WTC11 (cell line): Measurements from ENCODE around the gene PPP1R16B. TPM values are rescaled to one million over a fixed set of nuclear protein-coding genes. Genes with fewer than 3 reads are reported as not detected.

Source experiments
- ATAC-seq: fragments of 200-7000 bp; cut with Tn5 transposase; 2 replicates; pipeline ENCODE4 v1.10.0; 2021; ENCODE audit warnings: mild to moderate bottlenecking, moderate library complexity
- CTCF ChIA-PET: fragments of 300-600 bp; sonication (Branson Sonifier 250); formaldehyde crosslinking; loops from one replicate; lab custom pipeline; 2021; ENCODE audit warnings: antibody characterized with exemption; lab: Charles Lee
- POLR2A ChIA-PET: fragments of 350-600 bp; sonication (Branson Sonifier 250); formaldehyde crosslinking; loops from one replicate; lab custom pipeline; 2021; ENCODE audit warnings: antibody characterized with exemption; lab: Charles Lee
- DNase-seq: peaks from one replicate; pipeline ENCODE4 v3.0.0; 2021; ENCODE audit warnings: low spot score
- H3K27ac Mint-ChIP-seq: 2 replicates; pipeline ENCODE4 v1.8.0; 2021; ENCODE audit warnings: mixed read lengths
- H3K27me3 Mint-ChIP-seq: 2 replicates; pipeline ENCODE4 v1.8.0; 2021; ENCODE audit warnings: low read depth, mild to moderate bottlenecking, moderate library complexity, mixed read lengths
- H3K36me3 Mint-ChIP-seq: 2 replicates; pipeline ENCODE4 v1.8.0; 2021; ENCODE audit warnings: mixed read lengths
- H3K4me1 Mint-ChIP-seq: 2 replicates; pipeline ENCODE4 v1.8.0; 2022; ENCODE audit warnings: mixed read lengths
- H3K4me3 Mint-ChIP-seq: 2 replicates; pipeline ENCODE4 v1.8.0; 2021; ENCODE audit warnings: mild to moderate bottlenecking, moderate library complexity, mixed read lengths
- H3K9me3 Mint-ChIP-seq: 2 replicates; pipeline ENCODE4 v1.8.0; 2021; ENCODE audit warnings: mixed read lengths
- ESRRA ChIP-seq: sonication (generic); formaldehyde crosslinking; IDR thresholded peaks from 2 replicates; pipeline ENCODE4 v1.8.1; 2022; ENCODE audit warnings: mild to moderate bottlenecking, missing genetic modification reagents, borderline replicate concordance
- FOXJ3 ChIP-seq: sonication (generic); formaldehyde crosslinking; IDR thresholded peaks from 2 replicates; pipeline ENCODE4 v1.9.0; 2021; ENCODE audit warnings: missing genetic modification reagents, mild to moderate bottlenecking, borderline replicate concordance
- GTF2I ChIP-seq: fragments of 250-450 bp; sonication (Bioruptor Pico); conservative IDR thresholded peaks from 2 replicates; pipeline ENCODE4 v1.4.0; 2021; ENCODE audit warnings: mild to moderate bottlenecking
- JAZF1 ChIP-seq: fragments of 250-450 bp; sonication (Bioruptor Pico); IDR thresholded peaks from 2 replicates; pipeline ENCODE4 v1.9.0; 2021; ENCODE audit warnings: moderate library complexity, mild to moderate bottlenecking, inconsistent platforms
- OVOL2 ChIP-seq: fragments of 250-450 bp; sonication (Bioruptor Pico); IDR thresholded peaks from 2 replicates; pipeline ENCODE4 v1.9.0; 2021; ENCODE audit warnings: mild to moderate bottlenecking, borderline replicate concordance
- SP1 ChIP-seq: sonication (generic); formaldehyde crosslinking; conservative IDR thresholded peaks from 2 replicates; pipeline ENCODE4 v1.8.1; 2022; ENCODE audit warnings: missing genetic modification reagents
- TCF7 ChIP-seq: sonication (generic); formaldehyde crosslinking; IDR thresholded peaks from 2 replicates; pipeline ENCODE4 v1.8.0; 2022; ENCODE audit warnings: mild to moderate bottlenecking, low read depth, missing genetic modification reagents, moderate library complexity
- ZNF232 ChIP-seq: sonication (generic); formaldehyde crosslinking; IDR thresholded peaks from 2 replicates; pipeline ENCODE4 v1.8.0; 2022; ENCODE audit warnings: mild to moderate bottlenecking, missing genetic modification reagents
- ZNF263 ChIP-seq: sonication (generic); formaldehyde crosslinking; IDR thresholded peaks from 2 replicates; pipeline ENCODE4 v1.8.1; 2022; ENCODE audit warnings: low read depth, mild to moderate bottlenecking, moderate library complexity, missing genetic modification reagents
- ZNF396 ChIP-seq: fragments of 250-450 bp; sonication (Bioruptor Pico); IDR thresholded peaks from 2 replicates; pipeline ENCODE4 v1.8.0; 2021; ENCODE audit warnings: mild to moderate bottlenecking, moderate library complexity, borderline replicate concordance
- total RNA-seq: library from RNA; stranded (reverse); gene quantifications from 3 replicates; pipeline ENCODE4 v1.2.3, GENCODE V29; 2021
- TF ChIP-seq, protein P1 (sequence below): fragments of 200-600 bp; IDR thresholded peaks from 2 replicates; pipeline ENCODE4 v1.8.0; 2022; ENCODE audit warnings: antibody characterized with exemption
- TF ChIP-seq, protein P2 (sequence below): fragments of 250-450 bp; sonication (Bioruptor Pico); IDR thresholded peaks from 2 replicates; pipeline ENCODE4 v1.9.0; 2021; ENCODE audit warnings: moderate library complexity, mild to moderate bottlenecking, inconsistent platforms, borderline replicate concordance
- TF ChIP-seq, protein P3 (sequence below): sonication (generic); formaldehyde crosslinking; IDR thresholded peaks from 2 replicates; pipeline ENCODE4 v1.8.0; 2023; ENCODE audit warnings: missing genetic modification reagents, mild to moderate bottlenecking, borderline replicate concordance
- TF ChIP-seq, protein P4 (sequence below): sonication (generic); formaldehyde crosslinking; IDR thresholded peaks from 2 replicates; pipeline ENCODE4 v1.8.1; 2023; ENCODE audit warnings: mild to moderate bottlenecking, missing genetic modification reagents, moderate library complexity
- TF ChIP-seq, protein P5 (sequence below): sonication (generic); formaldehyde crosslinking; IDR thresholded peaks from 2 replicates; pipeline ENCODE4 v1.8.1; 2022; ENCODE audit warnings: missing genetic modification reagents, borderline replicate concordance
- TF ChIP-seq, protein P6 (sequence below): sonication (generic); formaldehyde crosslinking; IDR thresholded peaks from 2 replicates; pipeline ENCODE4 v1.8.1; 2022; ENCODE audit warnings: mild to moderate bottlenecking, moderate library complexity, missing genetic modification reagents
- TF ChIP-seq, protein P7 (sequence below): sonication (generic); formaldehyde crosslinking; IDR thresholded peaks from 2 replicates; pipeline ENCODE4 v1.8.1; 2022; ENCODE audit warnings: mild to moderate bottlenecking, missing genetic modification reagents, moderate library complexity, borderline replicate concordance
- TF ChIP-seq, protein P8 (sequence below): sonication (generic); formaldehyde crosslinking; conservative IDR thresholded peaks from 2 replicates; pipeline ENCODE4 v1.8.1; 2023; ENCODE audit warnings: mild to moderate bottlenecking, low read depth, missing genetic modification reagents, moderate library complexity

Gene PPP1R16B
- total RNA-seq, 1 experiment from 2014 or later, result 12.0 TPM

DNA sequence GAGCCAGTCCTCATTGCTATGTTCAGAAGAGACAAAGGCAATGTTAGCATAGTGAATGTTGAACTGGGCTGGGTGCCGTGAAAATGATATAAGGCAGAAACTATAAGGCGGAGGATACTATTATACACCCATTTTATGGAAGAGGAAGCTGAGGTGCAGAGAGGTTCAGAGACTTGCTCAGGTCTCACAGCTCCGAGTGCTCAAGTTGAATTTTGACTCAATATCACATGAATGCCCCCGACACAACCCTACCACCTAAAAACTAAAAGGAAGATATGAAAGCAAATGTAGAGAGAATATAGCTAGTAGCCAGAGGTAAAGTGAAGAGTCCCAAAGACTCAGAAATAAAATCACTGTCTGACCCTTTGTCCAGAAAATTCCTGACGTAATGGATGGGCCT lies 56.7 kb downstream of the PPP1R16B start:
- TF ChIP-seq TCF7 (CRISPR knock-in tag), result no peak
- TF ChIP-seq SP1 (CRISPR knock-in tag), result no peak
- TF ChIP-seq GTF2I, result no peak
- TF ChIP-seq OVOL2 (CRISPR knock-in tag), result no peak
- TF ChIP-seq ESRRA, result no peak
- TF ChIP-seq, protein P1, sequence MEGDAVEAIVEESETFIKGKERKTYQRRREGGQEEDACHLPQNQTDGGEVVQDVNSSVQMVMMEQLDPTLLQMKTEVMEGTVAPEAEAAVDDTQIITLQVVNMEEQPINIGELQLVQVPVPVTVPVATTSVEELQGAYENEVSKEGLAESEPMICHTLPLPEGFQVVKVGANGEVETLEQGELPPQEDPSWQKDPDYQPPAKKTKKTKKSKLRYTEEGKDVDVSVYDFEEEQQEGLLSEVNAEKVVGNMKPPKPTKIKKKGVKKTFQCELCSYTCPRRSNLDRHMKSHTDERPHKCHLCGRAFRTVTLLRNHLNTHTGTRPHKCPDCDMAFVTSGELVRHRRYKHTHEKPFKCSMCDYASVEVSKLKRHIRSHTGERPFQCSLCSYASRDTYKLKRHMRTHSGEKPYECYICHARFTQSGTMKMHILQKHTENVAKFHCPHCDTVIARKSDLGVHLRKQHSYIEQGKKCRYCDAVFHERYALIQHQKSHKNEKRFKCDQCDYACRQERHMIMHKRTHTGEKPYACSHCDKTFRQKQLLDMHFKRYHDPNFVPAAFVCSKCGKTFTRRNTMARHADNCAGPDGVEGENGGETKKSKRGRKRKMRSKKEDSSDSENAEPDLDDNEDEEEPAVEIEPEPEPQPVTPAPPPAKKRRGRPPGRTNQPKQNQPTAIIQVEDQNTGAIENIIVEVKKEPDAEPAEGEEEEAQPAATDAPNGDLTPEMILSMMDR, result no peak
- TF ChIP-seq, protein P2, sequence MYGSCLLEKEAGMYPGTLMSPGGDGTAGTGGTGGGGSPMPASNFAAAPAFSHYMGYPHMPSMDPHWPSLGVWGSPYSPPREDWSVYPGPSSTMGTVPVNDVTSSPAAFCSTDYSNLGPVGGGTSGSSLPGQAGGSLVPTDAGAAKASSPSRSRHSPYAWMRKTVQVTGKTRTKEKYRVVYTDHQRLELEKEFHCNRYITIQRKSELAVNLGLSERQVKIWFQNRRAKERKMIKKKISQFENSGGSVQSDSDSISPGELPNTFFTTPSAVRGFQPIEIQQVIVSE, result no peak
- TF ChIP-seq, protein P3, sequence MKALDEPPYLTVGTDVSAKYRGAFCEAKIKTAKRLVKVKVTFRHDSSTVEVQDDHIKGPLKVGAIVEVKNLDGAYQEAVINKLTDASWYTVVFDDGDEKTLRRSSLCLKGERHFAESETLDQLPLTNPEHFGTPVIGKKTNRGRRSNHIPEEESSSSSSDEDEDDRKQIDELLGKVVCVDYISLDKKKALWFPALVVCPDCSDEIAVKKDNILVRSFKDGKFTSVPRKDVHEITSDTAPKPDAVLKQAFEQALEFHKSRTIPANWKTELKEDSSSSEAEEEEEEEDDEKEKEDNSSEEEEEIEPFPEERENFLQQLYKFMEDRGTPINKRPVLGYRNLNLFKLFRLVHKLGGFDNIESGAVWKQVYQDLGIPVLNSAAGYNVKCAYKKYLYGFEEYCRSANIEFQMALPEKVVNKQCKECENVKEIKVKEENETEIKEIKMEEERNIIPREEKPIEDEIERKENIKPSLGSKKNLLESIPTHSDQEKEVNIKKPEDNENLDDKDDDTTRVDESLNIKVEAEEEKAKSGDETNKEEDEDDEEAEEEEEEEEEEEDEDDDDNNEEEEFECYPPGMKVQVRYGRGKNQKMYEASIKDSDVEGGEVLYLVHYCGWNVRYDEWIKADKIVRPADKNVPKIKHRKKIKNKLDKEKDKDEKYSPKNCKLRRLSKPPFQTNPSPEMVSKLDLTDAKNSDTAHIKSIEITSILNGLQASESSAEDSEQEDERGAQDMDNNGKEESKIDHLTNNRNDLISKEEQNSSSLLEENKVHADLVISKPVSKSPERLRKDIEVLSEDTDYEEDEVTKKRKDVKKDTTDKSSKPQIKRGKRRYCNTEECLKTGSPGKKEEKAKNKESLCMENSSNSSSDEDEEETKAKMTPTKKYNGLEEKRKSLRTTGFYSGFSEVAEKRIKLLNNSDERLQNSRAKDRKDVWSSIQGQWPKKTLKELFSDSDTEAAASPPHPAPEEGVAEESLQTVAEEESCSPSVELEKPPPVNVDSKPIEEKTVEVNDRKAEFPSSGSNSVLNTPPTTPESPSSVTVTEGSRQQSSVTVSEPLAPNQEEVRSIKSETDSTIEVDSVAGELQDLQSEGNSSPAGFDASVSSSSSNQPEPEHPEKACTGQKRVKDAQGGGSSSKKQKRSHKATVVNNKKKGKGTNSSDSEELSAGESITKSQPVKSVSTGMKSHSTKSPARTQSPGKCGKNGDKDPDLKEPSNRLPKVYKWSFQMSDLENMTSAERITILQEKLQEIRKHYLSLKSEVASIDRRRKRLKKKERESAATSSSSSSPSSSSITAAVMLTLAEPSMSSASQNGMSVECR (CRISPR knock-in tag), result no peak
- no peak for TF ChIP-seq JAZF1
- no peak for TF ChIP-seq FOXJ3 (CRISPR knock-in tag)
- TF ChIP-seq, protein P4, sequence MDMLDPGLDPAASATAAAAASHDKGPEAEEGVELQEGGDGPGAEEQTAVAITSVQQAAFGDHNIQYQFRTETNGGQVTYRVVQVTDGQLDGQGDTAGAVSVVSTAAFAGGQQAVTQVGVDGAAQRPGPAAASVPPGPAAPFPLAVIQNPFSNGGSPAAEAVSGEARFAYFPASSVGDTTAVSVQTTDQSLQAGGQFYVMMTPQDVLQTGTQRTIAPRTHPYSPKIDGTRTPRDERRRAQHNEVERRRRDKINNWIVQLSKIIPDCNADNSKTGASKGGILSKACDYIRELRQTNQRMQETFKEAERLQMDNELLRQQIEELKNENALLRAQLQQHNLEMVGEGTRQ (CRISPR knock-in tag), result no peak
- TF ChIP-seq, protein P5, sequence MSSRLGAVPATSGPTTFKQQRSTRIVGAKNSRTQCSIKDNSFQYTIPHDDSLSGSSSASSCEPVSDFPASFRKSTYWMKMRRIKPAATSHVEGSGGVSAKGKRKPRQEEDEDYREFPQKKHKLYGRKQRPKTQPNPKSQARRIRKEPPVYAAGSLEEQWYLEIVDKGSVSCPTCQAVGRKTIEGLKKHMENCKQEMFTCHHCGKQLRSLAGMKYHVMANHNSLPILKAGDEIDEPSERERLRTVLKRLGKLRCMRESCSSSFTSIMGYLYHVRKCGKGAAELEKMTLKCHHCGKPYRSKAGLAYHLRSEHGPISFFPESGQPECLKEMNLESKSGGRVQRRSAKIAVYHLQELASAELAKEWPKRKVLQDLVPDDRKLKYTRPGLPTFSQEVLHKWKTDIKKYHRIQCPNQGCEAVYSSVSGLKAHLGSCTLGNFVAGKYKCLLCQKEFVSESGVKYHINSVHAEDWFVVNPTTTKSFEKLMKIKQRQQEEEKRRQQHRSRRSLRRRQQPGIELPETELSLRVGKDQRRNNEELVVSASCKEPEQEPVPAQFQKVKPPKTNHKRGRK, result no peak
- TF ChIP-seq, protein P6, sequence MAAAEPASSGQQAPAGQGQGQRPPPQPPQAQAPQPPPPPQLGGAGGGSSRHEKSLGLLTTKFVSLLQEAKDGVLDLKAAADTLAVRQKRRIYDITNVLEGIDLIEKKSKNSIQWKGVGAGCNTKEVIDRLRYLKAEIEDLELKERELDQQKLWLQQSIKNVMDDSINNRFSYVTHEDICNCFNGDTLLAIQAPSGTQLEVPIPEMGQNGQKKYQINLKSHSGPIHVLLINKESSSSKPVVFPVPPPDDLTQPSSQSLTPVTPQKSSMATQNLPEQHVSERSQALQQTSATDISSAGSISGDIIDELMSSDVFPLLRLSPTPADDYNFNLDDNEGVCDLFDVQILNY (CRISPR knock-in tag), result no peak
- TF ChIP-seq ZNF263 (CRISPR knock-in tag), result no peak
- TF ChIP-seq ZNF396 (CRISPR knock-in tag), result no peak
- TF ChIP-seq, protein P7, sequence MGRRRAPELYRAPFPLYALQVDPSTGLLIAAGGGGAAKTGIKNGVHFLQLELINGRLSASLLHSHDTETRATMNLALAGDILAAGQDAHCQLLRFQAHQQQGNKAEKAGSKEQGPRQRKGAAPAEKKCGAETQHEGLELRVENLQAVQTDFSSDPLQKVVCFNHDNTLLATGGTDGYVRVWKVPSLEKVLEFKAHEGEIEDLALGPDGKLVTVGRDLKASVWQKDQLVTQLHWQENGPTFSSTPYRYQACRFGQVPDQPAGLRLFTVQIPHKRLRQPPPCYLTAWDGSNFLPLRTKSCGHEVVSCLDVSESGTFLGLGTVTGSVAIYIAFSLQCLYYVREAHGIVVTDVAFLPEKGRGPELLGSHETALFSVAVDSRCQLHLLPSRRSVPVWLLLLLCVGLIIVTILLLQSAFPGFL (CRISPR knock-in tag), result no peak
- TF ChIP-seq ZNF232 (CRISPR knock-in tag), result no peak
- TF ChIP-seq, protein P8, sequence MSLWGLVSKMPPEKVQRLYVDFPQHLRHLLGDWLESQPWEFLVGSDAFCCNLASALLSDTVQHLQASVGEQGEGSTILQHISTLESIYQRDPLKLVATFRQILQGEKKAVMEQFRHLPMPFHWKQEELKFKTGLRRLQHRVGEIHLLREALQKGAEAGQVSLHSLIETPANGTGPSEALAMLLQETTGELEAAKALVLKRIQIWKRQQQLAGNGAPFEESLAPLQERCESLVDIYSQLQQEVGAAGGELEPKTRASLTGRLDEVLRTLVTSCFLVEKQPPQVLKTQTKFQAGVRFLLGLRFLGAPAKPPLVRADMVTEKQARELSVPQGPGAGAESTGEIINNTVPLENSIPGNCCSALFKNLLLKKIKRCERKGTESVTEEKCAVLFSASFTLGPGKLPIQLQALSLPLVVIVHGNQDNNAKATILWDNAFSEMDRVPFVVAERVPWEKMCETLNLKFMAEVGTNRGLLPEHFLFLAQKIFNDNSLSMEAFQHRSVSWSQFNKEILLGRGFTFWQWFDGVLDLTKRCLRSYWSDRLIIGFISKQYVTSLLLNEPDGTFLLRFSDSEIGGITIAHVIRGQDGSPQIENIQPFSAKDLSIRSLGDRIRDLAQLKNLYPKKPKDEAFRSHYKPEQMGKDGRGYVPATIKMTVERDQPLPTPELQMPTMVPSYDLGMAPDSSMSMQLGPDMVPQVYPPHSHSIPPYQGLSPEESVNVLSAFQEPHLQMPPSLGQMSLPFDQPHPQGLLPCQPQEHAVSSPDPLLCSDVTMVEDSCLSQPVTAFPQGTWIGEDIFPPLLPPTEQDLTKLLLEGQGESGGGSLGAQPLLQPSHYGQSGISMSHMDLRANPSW (CRISPR knock-in tag), result no peak
- no peak for ATAC-seq
- Mint-ChIP-seq H3K36me3 (no peaks in the 10 kb centered on the region), H3K27ac (no peak overlapping the region), H3K4me1 (peaks cover 28% of the 10 kb centered on the region), H3K27me3 (no peaks in the 10 kb centered on the region; the same call in 1 of the 2 replicates), H3K9me3 (no peaks in the 10 kb centered on the region), H3K4me3 (no peak overlapping the region)
- DNase-seq, result no peak
- ChIA-PET POLR2A (no interaction called here), CTCF (no interaction called here)
